Astrocyte (in vitro differentiated cells and primary cell): ENCODE measurements around the gene NME4.

Source experiments
- EZH2 ChIP-seq: IDR thresholded peaks from 2 replicates; pipeline ENCODE4 v1.6.1; 2012; ENCODE audit warnings: mild to moderate bottlenecking, low read length, inconsistent platforms; ENCODE audit not compliant: insufficient read depth
- TF ChIP-seq, protein P1 (sequence below): IDR thresholded peaks from 2 replicates; pipeline ENCODE4 v1.5.1; 2011; ENCODE audit warnings: low read depth, mild to moderate bottlenecking, inconsistent platforms, low read length, moderate library complexity; ENCODE audit not compliant: insufficient read depth

DNA sequence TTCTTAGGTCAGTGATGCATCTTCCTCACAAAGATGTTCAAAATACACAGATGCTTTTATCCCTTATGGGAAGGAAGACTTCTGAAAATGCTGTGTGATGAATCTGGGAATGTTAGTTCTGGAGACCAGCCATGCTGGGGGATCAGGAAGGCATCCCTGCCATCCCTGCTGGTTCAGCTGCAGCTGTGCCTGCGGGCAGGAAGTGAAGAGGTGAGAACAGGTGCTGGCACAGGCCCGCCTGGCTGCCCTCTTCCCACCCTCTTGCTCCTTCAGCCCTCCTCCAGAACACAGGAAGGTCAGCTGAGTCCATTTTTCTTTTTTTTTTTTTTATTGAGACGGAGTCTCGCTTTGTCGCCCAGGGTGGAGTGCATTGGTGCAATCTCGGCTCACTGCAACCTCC is 43.6 kb downstream of the NME4 start:
- TF ChIP-seq, protein P1, sequence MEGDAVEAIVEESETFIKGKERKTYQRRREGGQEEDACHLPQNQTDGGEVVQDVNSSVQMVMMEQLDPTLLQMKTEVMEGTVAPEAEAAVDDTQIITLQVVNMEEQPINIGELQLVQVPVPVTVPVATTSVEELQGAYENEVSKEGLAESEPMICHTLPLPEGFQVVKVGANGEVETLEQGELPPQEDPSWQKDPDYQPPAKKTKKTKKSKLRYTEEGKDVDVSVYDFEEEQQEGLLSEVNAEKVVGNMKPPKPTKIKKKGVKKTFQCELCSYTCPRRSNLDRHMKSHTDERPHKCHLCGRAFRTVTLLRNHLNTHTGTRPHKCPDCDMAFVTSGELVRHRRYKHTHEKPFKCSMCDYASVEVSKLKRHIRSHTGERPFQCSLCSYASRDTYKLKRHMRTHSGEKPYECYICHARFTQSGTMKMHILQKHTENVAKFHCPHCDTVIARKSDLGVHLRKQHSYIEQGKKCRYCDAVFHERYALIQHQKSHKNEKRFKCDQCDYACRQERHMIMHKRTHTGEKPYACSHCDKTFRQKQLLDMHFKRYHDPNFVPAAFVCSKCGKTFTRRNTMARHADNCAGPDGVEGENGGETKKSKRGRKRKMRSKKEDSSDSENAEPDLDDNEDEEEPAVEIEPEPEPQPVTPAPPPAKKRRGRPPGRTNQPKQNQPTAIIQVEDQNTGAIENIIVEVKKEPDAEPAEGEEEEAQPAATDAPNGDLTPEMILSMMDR: no peak
- no peak for TF ChIP-seq EZH2
